ENCODE measurements around the gene RGS19.
"Not testable (repeated sequence)": the region's sequence is repeated elsewhere in the genome, so short reads cannot be mapped to it uniquely, and the experiment has no call there.

RGS19 gene, protein sequence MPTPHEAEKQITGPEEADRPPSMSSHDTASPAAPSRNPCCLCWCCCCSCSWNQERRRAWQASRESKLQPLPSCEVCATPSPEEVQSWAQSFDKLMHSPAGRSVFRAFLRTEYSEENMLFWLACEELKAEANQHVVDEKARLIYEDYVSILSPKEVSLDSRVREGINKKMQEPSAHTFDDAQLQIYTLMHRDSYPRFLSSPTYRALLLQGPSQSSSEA

DNA sequence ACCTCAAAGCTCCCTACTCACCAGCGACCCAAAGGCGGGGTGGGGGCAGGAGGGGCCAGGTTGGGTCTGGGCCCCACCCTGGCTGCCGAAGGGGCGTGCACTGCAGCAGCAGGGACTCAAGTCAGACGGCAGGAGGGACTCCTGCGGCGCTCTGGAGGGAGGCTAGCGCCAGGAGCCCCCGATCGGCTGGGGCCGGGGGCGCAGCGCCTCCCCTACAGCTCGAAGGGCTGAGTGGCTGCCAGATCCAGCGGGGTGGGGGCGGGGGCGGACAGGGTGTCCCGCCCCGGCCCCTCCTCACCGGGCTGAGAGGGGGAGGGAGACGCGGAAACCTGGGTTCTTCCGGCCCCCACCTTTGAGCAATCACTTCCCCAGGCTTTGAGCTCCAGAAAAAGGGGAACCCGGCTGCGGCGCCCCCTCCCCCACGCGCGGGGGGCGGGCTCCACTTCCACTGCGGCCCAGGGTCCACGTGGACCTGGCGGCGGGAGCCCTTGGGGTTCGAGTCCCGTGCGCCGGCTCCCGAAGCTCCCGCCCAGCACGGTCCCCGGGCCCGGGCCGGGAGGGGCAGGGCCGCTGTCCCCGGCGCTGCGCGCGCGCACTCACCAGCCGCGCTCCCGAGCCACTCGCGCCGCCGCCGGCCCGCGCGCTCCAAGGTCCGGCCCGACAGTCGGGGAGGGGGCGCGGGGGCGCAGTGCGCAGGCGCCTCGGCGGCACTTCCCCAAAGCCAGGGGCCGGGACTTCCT is at the start of gene RGS19:
TSS of gene RGS19 (minus strand) at position 246 of the 740 bp plus-strand sequence. CDS start 2,632 bp downstream, outside the sequence.
- peak in 2 of 4 experiments; percentile 51 to 70 for DNase-seq (ENCODE audit: low read depth in 4 of 4, low spot score in 1 of 4)

GRCh38 chr20:64123517-64123916 is 44.2 kb upstream of the RGS19 start:
- not testable (repeated sequence) for DNase-seq (ENCODE audit: low read depth in 4 of 4, low spot score in 1 of 4)

DNA sequence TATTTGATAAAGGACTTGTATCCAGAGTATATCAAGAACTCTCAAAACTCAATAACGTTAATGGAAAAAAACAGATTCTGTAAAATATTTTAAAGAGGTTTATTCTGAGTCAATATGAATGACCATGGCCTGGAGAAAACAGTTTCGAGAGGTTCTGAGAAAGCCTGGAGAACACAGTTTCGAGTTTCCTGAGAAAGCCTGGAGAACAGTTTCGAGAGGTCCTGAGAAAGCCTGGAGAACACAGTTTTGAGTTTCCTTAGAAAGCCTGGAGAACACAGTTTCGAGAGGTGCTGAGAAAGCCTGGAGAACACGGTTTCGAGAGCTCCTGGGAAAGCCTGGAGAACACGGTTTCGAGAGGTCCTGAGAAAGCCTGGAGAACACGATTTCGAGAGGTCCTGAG is 43.6 kb upstream of the RGS19 start:
- not testable (repeated sequence) for DNase-seq (ENCODE audit: low read depth in 4 of 4, low spot score in 1 of 4)

DNA sequence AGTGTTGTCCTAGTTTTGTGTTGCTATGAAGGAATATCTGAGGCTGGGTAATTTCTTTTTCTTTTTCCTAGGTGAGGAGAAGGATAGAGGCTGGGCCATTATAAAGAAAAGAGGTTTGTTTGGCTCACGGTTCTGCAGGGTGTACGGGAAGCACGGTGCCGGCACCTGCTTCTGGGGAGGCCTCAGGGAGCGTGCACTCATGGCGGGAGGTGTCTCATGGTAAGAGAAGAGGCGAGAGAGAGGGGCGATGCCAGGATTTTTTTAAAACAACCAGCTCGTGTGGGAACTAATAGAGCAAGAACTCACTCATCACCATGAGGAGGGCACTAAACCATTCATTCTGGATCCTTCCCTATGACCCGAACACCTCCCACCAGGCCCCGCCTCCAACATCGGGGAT is 42.3 kb upstream of the RGS19 start:
- no peak for DNase-seq (ENCODE audit: low read depth in 4 of 4, low spot score in 1 of 4)

GRCh38 chr20:64119681-64120341 is 40.5 kb upstream of the RGS19 start:
- no peak for DNase-seq (ENCODE audit: low read depth in 4 of 4, low spot score in 1 of 4)

GRCh38 chr20:64119301-64119680 is 40.0 kb upstream of the RGS19 start:
- no peak for DNase-seq (ENCODE audit: low read depth in 4 of 4, low spot score in 1 of 4)

GRCh38 chr20:64117432-64117777 is 38.1 kb upstream of the RGS19 start:
- not testable (repeated sequence) for DNase-seq (ENCODE audit: low read depth in 4 of 4, low spot score in 1 of 4)

- DNase-seq (ENCODE audit: low read depth in 4 of 4, low spot score in 1 of 4) = no peak
These were observed 37.5 kb upstream of the RGS19 start for GRCh38 chr20:64116541-64117431.

- no peak for DNase-seq (ENCODE audit: low read depth in 4 of 4, low spot score in 1 of 4)
These were observed 36.7 kb upstream of the RGS19 start for GRCh38 chr20:64116016-64116415.

DNA sequence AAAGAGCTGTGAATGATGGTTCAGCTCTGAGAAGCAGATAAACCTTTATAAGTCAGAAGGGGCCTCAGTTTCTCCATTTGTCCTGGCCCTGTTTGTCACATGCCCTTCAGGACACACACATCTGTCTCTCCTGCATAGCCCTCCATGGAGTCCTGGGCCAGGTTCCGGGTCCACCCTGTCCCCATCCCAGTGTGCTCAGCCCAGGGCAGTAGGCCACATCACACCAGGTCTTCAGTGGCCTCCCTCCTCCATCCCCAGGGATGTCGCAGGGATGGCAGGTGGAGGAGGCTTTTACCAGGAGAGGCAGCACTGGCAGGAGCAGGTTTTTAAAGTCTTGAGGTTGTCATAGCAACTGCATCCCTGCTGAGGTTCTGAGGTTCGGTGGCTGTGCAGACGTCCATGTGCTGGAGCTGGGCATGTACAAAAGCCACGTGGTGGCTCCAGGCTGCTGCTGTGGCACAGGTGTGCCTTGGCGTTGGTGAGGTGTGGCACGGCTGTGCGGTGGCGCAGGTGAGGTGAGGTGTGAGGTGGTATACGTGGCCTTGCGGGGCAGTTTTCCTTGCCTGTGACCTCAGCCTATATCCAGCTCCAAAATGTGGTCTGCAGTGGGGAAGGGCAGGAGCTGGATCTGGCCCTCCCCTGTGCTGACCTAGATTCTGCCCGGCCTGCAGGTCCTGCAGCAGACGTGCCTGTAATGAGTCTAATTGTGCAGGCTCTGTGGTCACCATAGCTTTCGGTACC is 36.0 kb upstream of the RGS19 start:
- no peak for DNase-seq (ENCODE audit: low read depth in 4 of 4, low spot score in 1 of 4)

- no peak for DNase-seq (ENCODE audit: low read depth in 4 of 4, low spot score in 1 of 4)
These were observed 35.1 kb upstream of the RGS19 start for GRCh38 chr20:64114356-64114971.

DNA sequence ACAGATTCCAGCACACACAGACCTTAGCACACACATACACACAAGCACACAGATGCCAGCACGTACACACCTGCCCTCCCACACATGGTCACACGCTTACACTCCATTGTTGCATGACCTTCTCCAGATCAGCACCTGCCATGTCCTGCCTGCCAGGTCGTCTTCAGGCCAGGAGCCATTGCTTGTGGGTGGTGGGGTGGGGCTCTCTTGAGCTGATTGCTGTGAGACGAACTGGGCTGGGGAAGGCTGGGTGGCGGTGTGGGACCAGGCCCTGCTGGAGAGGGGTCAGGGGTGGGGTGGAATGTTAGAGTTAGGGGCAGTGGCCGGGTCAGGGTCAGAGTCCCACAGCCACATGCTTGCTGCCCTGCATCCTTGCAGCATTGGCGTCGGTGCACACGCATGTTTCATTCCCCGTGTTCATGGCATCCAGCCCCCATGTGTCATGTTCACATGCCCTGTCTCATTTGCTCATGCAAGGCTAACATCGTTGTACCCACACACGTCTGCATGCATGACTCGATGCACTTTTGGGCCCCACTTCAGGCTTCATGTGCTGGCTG is 34.6 kb upstream of the RGS19 start:
- DNase-seq (ENCODE audit: low read depth in 4 of 4, low spot score in 1 of 4) = no peak

DNA sequence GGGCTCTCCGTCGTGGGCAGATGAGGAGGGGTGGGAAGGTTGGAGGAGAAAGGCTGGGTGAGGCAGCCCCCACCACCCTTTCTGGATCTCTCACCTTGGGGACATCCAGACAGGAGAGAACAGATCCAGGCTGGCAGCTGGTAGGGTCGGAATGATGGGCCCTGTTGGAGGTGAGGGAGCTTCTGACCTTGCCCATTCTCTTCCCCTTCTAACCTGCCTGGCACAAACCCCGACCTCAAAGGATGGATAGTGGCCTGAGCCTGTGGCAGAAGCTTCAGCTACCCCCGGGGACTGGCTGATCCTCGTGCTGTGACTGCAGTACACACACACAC is 34.1 kb upstream of the RGS19 start:
- DNase-seq (ENCODE audit: low read depth in 4 of 4, low spot score in 1 of 4) = no peak

GRCh38 chr20:64112691-64113443 is 33.5 kb upstream of the RGS19 start:
- no peak for DNase-seq (ENCODE audit: low read depth in 4 of 4, low spot score in 1 of 4)

GRCh38 chr20:64111841-64112641 is 32.7 kb upstream of the RGS19 start:
- no peak for DNase-seq (ENCODE audit: low read depth in 4 of 4, low spot score in 1 of 4)

DNA sequence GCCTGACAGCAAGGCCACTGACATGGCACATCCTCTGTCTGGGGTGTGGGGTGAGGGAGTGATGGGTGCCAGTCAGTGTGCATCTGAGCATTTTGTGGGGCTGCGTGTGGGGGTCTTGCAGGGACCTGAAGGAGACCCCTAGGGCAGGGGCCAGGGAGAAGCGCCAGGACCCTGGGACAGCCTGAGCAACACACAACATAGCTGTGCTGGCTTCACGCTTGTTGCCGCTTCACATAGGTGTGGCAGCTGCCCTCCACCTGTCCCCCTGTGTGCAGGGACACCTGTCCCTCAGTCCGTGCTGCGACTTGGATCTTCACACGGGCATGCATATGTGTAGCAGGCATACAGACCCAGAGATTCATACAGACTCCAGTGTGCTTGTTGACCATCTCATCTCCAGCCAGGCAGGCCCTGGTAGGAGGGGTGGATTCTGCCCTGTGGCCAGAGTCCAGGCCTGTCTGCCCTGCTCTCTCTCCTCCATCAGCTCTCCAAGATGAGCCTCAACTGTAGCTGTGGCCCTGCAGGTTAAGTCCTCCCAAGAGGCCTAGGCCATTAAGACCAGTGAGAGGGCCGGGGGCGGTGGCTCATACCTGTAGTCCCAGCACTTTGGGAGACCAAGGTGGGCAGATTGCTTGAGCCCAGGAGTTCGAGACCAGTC is 31.2 kb upstream of the RGS19 start:
- DNase-seq (ENCODE audit: low read depth in 4 of 4, low spot score in 1 of 4) = no peak

DNA sequence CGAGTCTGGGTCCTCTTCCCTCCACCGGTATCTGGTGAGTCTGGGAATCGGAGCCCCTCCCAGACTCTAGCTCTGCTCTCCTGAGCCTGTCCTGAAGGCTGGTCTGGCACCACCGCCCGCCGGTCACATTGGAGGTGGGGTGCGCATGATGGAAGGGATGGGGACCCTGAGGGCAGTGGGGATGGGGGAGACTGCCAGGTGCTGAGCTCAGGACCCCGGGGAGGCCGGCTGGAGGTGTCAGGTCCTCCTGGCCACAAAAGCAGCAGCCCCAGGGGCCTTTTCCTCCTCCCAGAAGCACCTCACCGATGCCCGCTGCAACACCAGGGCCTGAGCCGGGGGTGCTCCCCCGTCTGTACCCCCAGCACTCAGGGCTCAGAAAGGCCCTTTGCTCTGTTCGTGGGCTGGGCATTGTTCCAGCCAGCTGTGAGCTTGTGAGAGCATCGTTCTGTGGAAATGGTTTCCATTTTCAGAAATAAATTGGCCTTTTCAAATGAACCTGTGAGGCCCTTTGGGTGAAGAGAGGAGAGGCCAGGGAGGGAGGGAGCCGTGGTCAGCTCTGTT is 30.6 kb upstream of the RGS19 start:
- DNase-seq (ENCODE audit: low read depth in 4 of 4, low spot score in 1 of 4) = no peak

All from stimulated activated CD4-positive, alpha-beta T cell treated with anti-CD3 and anti-CD28 coated beads, Interleukin-1b, Interleukin-23, amount 100 ng/mL, for 24 hours (primary cell).